GM21528 (cell line): ENCODE results near the gene GNPAT.
A peak's percentile ranks its signal among the peaks of the same experiment; 100 is the strongest.

Experiments used
- ATAC-seq: cut with Tn5 transposase; IDR thresholded peaks from one replicate; pipeline ENCODE4 v1.9.1; 2021; ENCODE audit warnings: mild to moderate bottlenecking, moderate library complexity; ENCODE audit not compliant: unreplicated experiment, low FRiP score

The GNPAT gene

DNA sequence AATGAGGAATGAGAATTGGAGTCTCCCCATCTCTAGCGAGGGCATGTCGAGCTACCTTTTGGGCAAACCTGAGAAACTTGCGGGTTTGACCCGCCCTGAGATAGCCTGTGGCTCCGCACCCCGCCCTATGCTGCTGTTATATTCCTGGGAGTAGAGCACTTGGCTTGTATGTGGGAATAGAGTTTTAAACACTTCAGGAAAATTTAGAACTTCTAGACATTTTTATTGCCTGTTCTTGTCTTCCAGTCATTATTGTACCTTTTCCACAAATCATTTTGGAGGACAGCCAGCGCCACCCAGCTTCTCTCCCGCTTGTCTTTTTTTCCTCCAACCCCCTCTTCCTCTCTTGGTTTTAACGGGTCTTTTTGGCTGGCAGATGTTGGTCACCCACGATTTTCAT is 738 bp downstream of the GNPAT start:
- ATAC-seq: peak; percentile 31

DNA sequence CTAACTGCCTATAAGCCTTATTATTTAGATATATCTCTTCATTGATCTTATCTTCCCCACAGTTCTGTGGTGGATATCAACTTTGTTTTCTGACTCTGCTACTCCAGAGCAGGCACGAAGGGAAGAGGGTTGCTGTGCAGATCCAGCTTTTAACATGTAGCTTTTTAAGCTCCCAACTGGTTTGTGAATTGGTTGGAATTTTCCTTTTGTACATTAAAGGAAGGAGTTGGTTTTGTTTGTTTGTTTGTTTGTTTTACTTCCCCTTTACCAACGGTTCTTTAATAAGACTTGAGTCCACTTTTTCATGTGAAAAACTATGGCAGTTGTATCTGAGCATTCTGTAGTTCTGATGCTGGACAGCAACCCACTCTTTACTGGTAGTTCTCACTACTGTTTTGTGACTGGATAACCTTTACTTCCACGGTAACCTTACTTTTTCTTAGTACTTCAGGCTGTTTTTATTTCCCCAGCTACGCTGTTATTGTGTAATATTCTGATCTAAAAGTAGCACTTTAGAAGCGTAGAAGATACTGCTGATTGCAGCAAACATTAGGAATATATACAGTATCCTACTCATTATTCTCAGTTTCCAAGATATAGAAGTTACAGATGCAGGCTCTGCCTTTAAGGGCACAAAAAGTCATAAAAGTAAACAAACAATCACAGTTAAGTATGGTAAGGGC is 1.6 kb downstream of the GNPAT start:
- no peak for ATAC-seq

DNA sequence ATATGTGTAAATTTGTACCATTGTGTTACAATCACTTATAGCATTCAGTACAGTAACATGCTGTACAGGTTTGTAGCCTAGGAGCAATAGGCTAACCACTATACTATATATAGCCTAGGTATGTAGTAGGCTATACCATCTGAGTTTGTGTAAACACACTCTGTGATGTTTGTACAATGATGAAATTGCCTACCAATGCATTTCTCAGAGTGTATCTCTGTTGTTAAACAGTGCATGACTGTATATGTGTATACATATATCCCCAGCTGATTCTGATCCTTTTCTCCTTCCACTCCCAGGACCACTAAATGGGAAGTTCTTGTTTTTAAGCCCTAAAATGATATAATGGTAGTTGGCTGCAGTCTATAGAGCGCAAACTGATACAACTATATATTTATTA is 7.8 kb downstream of the GNPAT start:
- ATAC-seq: no peak

GRCh38 chr1:231252336-231252735 is 11.3 kb downstream of the GNPAT start:
- ATAC-seq: no peak

GRCh38 chr1:231260351-231260750 is 19.3 kb downstream of the GNPAT start:
- no peak for ATAC-seq

GRCh38 chr1:231264642-231265041 is 23.6 kb downstream of the GNPAT start:
- no peak for ATAC-seq

- ATAC-seq: no peak
Observed at GRCh38 chr1:231265379-231265778, 24.4 kb downstream of the GNPAT start.

DNA sequence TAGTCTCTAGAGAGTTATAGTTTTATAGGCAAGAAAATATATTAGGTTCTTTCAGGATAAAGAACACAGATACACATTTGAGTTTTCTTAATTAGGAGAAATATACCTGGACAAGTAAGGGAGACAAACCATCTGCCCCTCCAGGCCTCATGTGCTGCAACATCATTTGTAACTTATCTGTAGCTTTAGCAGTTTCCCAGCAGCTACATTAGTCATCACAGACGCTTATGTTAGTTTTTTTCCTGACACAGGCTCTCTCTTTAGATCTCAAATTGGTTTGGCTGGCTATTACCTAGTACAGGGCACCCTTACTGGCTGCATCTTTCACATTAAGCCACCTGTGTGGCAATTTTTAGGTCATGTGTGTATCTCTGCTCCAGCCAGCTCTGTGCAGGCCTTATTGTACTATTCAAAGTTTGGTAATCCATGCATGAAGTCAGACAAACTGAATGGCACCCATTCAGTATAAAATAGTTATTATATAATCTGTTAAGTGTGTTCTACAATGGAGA is 25.9 kb downstream of the GNPAT start:
- ATAC-seq: no peak

DNA sequence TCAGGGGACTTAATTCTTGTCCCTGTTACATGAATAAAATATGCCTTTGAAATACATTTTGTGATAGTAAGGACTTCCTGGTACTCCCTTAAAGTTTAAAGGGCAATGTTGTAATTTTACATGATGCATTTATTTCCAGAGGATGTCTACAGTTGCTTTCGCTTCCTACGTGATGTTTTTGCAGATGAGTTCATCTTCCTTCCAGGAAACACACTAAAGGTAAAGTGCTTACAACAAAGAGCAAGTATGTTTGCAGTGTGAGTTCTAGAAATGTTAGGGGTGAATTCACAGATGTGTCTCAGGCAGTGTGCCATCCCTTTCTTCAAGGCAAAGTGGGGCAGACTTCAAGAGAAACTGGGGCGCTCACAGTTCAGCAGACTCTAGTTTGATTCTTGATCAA is 31.2 kb downstream of the GNPAT start:
- ATAC-seq: no peak

DNA sequence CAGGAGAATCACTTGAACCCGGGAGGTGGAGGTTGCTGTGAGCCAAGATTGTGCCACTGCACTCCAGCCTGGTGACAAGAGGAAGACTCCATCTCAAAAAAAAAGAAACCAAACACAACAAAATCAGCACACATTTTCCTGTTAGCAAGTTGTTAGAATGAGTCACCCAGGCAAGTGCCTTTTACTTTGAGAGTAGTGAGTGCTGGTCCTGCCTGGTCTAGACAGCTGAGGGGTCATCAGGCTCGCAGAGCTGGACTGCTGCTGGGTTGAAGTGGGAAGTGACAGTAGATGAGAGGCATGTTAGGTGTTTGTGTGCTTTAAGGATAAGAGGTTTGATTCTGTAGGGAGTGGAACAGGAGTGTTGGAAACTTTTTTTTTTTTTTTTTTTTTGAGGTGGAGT is 31.9 kb downstream of the GNPAT start:
- no peak for ATAC-seq

DNA sequence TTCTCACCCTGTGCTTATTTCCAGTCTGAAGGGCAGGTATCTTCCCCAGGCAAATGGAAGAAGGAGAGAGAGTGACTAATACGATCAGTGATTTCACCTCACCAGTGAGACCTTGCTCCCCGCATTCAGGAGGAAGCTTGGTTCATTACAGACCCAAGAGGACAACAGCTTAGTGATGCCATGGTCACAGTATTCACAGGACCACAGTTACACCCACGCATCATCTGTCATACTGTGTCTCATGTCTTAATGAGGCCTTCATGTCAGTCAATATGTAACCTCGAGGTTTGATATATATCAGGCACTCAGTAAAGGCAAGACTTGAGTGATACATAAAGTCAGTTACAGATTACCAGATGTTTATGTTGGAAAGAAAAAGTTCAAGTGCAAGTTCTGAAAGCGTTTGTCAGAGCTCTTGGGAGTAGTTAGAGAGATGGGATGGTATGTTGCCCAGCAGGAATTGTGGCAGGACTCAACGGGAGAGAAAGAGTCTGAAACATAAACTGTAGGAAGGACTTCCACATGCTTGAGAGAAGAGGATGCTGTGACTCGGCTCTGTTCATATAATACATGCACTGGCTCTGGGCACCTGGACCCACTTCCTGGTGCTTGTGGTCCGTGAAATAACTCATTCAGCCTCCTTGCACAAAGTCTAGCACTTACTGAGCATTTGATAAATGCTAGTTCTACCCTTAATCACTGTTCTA is 33.3 kb downstream of the GNPAT start:
- no peak for ATAC-seq

- ATAC-seq: no peak
Observed at GRCh38 chr1:231278100-231278790, 37.2 kb downstream of the GNPAT start.

DNA sequence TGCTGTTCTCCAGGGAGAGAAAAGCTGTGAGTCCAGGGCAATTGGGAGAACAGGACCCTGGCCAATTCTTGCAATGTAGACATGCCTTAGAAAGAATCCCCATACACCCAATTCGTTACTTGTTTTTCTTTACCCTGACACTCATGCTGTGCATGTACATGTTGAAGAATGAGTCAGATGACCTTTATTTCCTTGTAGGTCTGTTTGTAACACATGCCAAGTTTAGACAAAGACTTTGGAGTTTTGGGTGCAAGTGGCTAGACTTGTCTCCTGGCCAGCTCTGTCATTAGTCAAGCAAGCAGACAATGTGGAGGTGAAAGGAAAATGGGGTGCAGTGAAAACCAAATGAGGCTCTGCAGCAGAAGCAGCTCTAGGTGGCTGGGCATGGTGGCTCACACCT is 38.1 kb downstream of the GNPAT start:
- ATAC-seq: no peak

DNA sequence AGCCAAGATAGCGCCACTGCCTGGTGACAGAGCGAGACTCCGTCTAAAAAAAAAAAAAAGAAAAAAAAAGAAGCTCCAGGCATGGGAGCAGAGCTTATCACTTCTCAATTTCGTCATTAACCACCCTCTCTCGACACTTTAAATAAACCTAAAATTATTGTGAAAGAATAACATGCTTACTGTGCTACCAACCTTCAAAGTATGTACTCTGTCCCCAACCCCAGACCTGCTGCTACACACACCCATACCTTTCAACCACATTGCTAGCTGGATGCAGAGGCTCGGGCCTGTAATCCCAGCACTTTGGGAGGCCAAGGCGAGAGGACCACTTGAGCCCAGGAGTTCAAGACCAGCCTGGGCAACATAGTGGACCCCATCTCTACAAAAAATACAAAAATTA is 38.7 kb downstream of the GNPAT start:
- ATAC-seq: no peak

- ATAC-seq: no peak
Observed at GRCh38 chr1:231284441-231284840, 43.4 kb downstream of the GNPAT start.

DNA sequence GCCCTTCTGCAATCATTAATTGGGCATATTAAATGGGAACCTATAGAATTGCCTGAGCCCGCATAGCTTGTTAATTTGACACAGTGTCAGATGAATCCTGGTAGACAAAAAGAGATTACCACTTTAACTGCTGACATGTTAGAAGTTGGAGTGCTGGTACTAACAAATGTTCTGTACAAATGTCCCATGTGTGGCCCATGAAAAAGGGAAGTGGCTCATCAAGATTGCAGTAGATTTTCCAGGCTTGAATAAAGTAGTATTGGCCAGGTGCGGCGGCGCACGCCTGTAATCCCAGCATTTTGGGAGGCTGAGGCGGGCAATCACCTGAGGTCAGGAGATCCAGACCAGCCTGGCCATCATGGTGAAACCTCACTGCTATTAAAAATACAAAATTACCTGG is 45.6 kb downstream of the GNPAT start:
- no peak for ATAC-seq

DNA sequence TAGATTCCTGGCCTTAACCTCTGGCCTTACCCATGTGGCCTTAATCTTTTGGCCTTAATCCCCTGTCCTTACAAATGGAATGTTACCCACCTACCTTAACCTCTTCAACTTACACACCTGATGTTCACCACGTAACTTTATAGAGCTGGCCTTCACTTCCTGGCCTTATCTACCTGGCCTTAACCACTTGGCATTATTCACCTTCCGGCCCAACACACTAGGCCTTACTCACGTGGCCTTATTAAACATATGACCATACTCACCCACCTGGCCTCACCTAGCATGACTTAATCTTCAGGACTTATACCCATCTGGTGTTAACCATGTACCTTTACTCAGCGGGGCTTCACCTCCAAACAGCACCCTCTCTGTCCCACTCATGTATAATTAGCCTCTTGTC is 54.9 kb downstream of the GNPAT start:
- ATAC-seq: no peak

- ATAC-seq: no peak
Observed at GRCh38 chr1:231301990-231302389, 61.0 kb downstream of the GNPAT start.

- ATAC-seq: no peak
Observed at GRCh38 chr1:231310391-231310934, 69.5 kb downstream of the GNPAT start.

GRCh38 chr1:231311720-231312431 is 70.9 kb downstream of the GNPAT start:
- no peak for ATAC-seq

DNA sequence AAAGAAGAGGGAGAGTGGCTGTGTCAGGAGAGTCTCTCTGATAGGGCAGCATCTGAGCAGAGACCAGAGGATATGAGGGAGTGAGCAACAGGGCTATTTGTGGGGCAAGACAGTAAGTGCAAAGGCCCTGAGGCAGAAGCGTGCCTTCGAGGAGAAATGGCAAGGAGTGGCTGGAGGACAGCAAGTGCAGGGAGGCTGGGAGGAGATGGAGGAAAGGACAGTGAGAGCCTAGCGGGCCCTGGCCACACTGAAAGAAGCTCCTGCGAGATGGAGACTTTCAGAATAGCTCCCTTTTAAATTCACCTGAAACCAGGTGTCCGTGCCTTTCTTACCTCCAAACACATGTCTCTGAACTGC is 71.4 kb downstream of the GNPAT start:
- ATAC-seq: no peak
